NCI-H146 (cell line): ENCODE data around the gene EMX1.

ENCODE experiments used
- DNase-seq: peaks from one replicate; lab custom pipeline; 2025; lab: John Stamatoyannopoulos, UW

Gene EMX1

GRCh38 chr2:72917138-72917876 lies at the start of gene EMX1:
EMX1 (plus strand) TSS chr2:72917519; CDS start chr2:72917853, 334 bp downstream.
- DNase-seq = peak; percentile 93

- no peak for DNase-seq
Observed at GRCh38 chr2:72871060-72871459, 46.3 kb upstream of the EMX1 start.

GRCh38 chr2:72871880-72872279 lies 45.4 kb upstream of the EMX1 start:
- no peak for DNase-seq

GRCh38 chr2:72883356-72883962 lies 33.9 kb upstream of the EMX1 start:
- DNase-seq = no peak

GRCh38 chr2:72886505-72887031 lies 30.8 kb upstream of the EMX1 start:
- DNase-seq = peak; percentile 16

GRCh38 chr2:72887032-72887739 lies 30.1 kb upstream of the EMX1 start, which contains the start of gene SPR:
SPR (plus strand) TSS chr2:72887408; CDS start chr2:72887433, 25 bp downstream.
- peak; percentile 84 for DNase-seq

- peak; percentile 89 for DNase-seq
Observed at GRCh38 chr2:72887740-72888437, 29.4 kb upstream of the EMX1 start.

- no peak for DNase-seq
Observed at GRCh38 chr2:72888438-72889202, 28.7 kb upstream of the EMX1 start.

GRCh38 chr2:72889991-72890390 lies 27.3 kb upstream of the EMX1 start:
- DNase-seq = no peak

GRCh38 chr2:72891091-72891818 lies 26.1 kb upstream of the EMX1 start:
- DNase-seq = no peak

GRCh38 chr2:72892506-72893173 lies 24.7 kb upstream of the EMX1 start:
- DNase-seq = peak; percentile 60

- DNase-seq = peak; percentile 66
Observed at GRCh38 chr2:72893594-72894319, 23.6 kb upstream of the EMX1 start.

GRCh38 chr2:72894514-72894913 lies 22.8 kb upstream of the EMX1 start:
- no peak for DNase-seq

- DNase-seq = no peak
Observed at GRCh38 chr2:72895154-72895553, 22.2 kb upstream of the EMX1 start.

GRCh38 chr2:72895759-72896281 lies 21.5 kb upstream of the EMX1 start:
- DNase-seq = no peak

GRCh38 chr2:72896446-72896845 lies 20.9 kb upstream of the EMX1 start:
- no peak for DNase-seq

- DNase-seq = peak; percentile 5
Observed at GRCh38 chr2:72897785-72898584, 19.3 kb upstream of the EMX1 start.

GRCh38 chr2:72898585-72898906 lies 18.8 kb upstream of the EMX1 start:
- no peak for DNase-seq
